HCT116 (cell line): ENCODE data around the gene KIAA0825.

Experiments used
- CEBPB ChIP-seq: IDR thresholded peaks from 2 replicates; pipeline ENCODE4 v1.6.1; 2012; ENCODE audit warnings: low read depth
- EZH2 ChIP-seq: fragments of 200-600 bp; sonication (generic); IDR thresholded peaks from 2 replicates; pipeline ENCODE4 v1.6.1; 2017; ENCODE audit warnings: antibody characterized with exemption, mixed run types
- POLR2A ChIP-seq: IDR thresholded peaks from 2 replicates; pipeline ENCODE4 v1.7.0; 2011; ENCODE audit warnings: borderline replicate concordance; ENCODE audit not compliant: insufficient read depth, insufficient read length; ENCODE audit errors: extremely low read depth
- POLR2AphosphoS5 ChIP-seq: IDR thresholded peaks from 2 replicates; pipeline ENCODE4 v1.6.1; 2011; ENCODE audit warnings: mild to moderate bottlenecking, low read depth, low read length, moderate library complexity
- SIN3A ChIP-seq: IDR thresholded peaks from 2 replicates; pipeline ENCODE4 v1.6.1; 2012; ENCODE audit warnings: low read depth
- SRF ChIP-seq: IDR thresholded peaks from 2 replicates; pipeline ENCODE4 v1.6.1; 2012; ENCODE audit warnings: low read depth
- TCF7L2 ChIP-seq: IDR thresholded peaks from 2 replicates; pipeline ENCODE4 v1.7.0; 2011; ENCODE audit warnings: borderline replicate concordance, inconsistent platforms; ENCODE audit not compliant: insufficient read depth, insufficient read length; ENCODE audit errors: extremely low read depth
- YY1 ChIP-seq: IDR thresholded peaks from 2 replicates; pipeline ENCODE4 v1.6.1; 2011; ENCODE audit warnings: low read length, low read depth, moderate library complexity, mild to moderate bottlenecking; ENCODE audit not compliant: insufficient replicate concordance; ENCODE audit errors: extremely low read depth
- ZBTB33 ChIP-seq: IDR thresholded peaks from 2 replicates; pipeline ENCODE4 v1.6.1; 2011; ENCODE audit warnings: mild to moderate bottlenecking, low read length, moderate library complexity; ENCODE audit not compliant: insufficient replicate concordance; ENCODE audit errors: extremely low read depth
- TF ChIP-seq, protein P1 (sequence below), 3 experiments: fragments of 200-600 bp in 1 of 3; sonication (generic) in 1 of 3; IDR thresholded peaks in 2 of 3; conservative IDR thresholded peaks in 1 of 3; 2 replicates each; pipeline ENCODE4 v1.5.1; 2012 to 2017; ENCODE audit warnings: low read depth in 2 of 3, low read length in 2 of 3, antibody characterized with exemption in 1 of 3, borderline replicate concordance in 1 of 3, control low read depth in 1 of 3, mild to moderate bottlenecking in 1 of 3, mixed read lengths in 1 of 3, mixed run types in 1 of 3, moderate library complexity in 1 of 3; ENCODE audit not compliant: insufficient read depth in 1 of 3
- TF ChIP-seq, protein P2 (sequence below): IDR thresholded peaks from 2 replicates; pipeline ENCODE4 v1.6.1; 2012

- TF ChIP-seq EZH2 (no peak), SRF (no peak), POLR2A (no peak), TCF7L2 (no peak), POLR2AphosphoS5 (no peak), YY1 (no peak), ZBTB33 (no peak), SIN3A (no peak), CEBPB (no peak)
- TF ChIP-seq, protein P1, sequence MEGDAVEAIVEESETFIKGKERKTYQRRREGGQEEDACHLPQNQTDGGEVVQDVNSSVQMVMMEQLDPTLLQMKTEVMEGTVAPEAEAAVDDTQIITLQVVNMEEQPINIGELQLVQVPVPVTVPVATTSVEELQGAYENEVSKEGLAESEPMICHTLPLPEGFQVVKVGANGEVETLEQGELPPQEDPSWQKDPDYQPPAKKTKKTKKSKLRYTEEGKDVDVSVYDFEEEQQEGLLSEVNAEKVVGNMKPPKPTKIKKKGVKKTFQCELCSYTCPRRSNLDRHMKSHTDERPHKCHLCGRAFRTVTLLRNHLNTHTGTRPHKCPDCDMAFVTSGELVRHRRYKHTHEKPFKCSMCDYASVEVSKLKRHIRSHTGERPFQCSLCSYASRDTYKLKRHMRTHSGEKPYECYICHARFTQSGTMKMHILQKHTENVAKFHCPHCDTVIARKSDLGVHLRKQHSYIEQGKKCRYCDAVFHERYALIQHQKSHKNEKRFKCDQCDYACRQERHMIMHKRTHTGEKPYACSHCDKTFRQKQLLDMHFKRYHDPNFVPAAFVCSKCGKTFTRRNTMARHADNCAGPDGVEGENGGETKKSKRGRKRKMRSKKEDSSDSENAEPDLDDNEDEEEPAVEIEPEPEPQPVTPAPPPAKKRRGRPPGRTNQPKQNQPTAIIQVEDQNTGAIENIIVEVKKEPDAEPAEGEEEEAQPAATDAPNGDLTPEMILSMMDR (IDR thresholded peaks at IDR 0.05 in 2 of 3, conservative IDR thresholded peaks at IDR 0.05 in 1 of 3; ENCODE audit: borderline replicate concordance in 1 of 3, insufficient read depth in 1 of 3, low read depth in 2 of 3, low read length in 2 of 3), result no peak
- TF ChIP-seq, protein P2, sequence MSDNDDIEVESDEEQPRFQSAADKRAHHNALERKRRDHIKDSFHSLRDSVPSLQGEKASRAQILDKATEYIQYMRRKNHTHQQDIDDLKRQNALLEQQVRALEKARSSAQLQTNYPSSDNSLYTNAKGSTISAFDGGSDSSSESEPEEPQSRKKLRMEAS, result no peak
These were observed 421.5 kb downstream of the KIAA0825 start for GRCh38 chr5:94196953-94197352.
